Fibroblast of skin of abdomen (primary cell): Measurements from ENCODE around the gene EPX. TPM values are rescaled to one million over a fixed set of nuclear protein-coding genes. Genes with fewer than 3 reads are reported as not detected.
"Not testable (repeated sequence)": the region's sequence is repeated elsewhere in the genome, so short reads cannot be mapped to it uniquely, and the experiment has no call there.

ENCODE experiments used
- DNase-seq: peaks from one replicate; pipeline ENCODE4 v3.0.0-alpha.2; 2013
- polyA plus RNA-seq, 2 experiments: library from polyadenylated mRNA; unstranded; fragments of 120-200 nt; gene quantifications; one replicate each; pipeline ENCODE4 v1.2.1, GENCODE V29; 2013; ENCODE audit not compliant: insufficient read length in 2 of 2

EPX gene, protein sequence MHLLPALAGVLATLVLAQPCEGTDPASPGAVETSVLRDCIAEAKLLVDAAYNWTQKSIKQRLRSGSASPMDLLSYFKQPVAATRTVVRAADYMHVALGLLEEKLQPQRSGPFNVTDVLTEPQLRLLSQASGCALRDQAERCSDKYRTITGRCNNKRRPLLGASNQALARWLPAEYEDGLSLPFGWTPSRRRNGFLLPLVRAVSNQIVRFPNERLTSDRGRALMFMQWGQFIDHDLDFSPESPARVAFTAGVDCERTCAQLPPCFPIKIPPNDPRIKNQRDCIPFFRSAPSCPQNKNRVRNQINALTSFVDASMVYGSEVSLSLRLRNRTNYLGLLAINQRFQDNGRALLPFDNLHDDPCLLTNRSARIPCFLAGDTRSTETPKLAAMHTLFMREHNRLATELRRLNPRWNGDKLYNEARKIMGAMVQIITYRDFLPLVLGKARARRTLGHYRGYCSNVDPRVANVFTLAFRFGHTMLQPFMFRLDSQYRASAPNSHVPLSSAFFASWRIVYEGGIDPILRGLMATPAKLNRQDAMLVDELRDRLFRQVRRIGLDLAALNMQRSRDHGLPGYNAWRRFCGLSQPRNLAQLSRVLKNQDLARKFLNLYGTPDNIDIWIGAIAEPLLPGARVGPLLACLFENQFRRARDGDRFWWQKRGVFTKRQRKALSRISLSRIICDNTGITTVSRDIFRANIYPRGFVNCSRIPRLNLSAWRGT
- polyA plus RNA-seq (2013, experiment 1 of 2; ENCODE audit: insufficient read length), result not detected
- 0.06 TPM for polyA plus RNA-seq (2013, experiment 2 of 2; ENCODE audit: insufficient read length)

DNA sequence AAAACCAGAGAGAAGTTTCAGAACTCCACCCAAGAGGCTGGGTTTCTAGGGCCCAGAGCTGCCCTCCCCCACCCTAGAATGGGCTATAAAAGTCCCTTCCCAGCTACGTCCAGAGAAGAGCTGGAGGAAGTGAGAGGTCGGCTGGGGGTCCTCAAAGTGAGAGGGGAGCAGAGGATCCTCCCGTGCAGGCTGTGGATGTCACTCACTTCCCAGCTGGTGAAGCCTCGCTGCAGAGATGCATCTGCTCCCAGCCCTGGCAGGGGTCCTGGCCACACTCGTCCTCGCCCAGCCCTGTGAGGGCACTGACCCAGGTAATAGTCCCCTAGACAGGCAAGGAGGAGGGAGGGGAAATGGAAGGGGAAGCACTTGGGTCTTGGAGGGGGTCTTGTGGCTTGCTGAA, at the start of gene EPX:
EPX (plus strand) TSS at position 115 of the 400 bp plus-strand sequence; CDS start at position 236, 121 bp downstream.
- no peak for DNase-seq

DNA sequence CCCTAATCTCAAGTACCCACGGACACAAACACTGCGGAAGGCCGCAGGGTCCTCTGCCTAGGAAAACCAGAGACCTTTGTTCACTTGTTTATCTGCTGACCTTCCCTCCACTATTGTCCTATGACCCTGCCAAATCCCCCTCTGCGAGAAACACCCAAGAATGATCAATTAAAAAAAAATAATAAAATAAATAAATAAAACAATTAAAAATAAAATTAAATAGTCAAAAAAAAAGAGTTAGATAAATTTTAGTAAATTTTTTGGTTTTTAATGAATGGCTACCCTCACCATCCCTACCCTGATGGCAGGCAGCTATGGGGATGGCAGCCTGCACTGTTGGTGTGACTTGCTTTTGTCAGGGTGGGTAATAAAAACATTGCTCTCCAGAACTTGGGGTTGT, 49.2 kb upstream of the EPX start:
- DNase-seq, result not testable (repeated sequence)

DNA sequence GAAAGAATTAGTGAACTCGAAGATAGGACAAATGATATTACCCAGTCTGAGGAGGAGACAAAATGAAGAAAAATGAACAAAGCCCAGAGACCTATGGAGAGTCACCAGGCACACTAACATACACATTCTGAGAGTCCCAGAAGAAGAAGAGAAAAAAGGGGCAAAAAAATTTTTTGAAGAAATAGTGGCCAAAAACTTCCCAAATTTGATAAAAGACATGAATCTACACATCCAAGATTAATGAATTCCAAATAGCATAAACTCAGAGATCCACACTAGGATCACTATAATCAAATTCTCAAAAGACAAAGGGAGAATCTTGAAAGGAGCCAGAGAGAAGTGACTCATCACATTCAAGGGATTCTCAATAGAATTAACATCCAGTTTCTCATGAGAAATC, 47.7 kb upstream of the EPX start:
- DNase-seq, result no peak

DNA sequence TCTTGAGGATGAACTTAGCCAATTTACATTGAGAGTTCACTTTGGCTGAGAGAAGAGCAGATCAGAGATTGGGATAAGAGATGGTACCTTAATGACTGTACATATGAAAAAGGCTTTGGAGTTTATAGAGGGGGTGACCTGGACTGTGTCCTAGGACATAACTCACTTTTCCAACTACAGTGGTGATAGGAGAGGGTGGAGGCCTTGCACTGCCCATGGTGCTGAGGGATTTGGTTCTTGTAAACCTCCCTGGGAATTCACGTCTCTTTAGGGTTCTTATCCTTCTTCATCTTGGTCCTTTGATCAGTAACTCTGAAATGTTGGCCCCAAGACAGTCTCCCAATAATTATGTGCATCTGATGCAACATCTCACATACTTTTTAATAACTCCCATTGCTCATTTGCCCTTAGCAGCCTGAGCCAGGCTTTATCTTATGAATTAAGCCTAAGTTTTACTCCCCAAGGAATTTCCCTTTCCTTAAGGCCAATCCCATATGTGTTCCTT, 44.5 kb upstream of the EPX start, which contains the start of gene OR4D1:
OR4D1 (plus strand) TSS at position 455 of the 505 bp plus-strand sequence. CDS start 6,770 bp downstream, outside the sequence.
- DNase-seq, result no peak

DNA sequence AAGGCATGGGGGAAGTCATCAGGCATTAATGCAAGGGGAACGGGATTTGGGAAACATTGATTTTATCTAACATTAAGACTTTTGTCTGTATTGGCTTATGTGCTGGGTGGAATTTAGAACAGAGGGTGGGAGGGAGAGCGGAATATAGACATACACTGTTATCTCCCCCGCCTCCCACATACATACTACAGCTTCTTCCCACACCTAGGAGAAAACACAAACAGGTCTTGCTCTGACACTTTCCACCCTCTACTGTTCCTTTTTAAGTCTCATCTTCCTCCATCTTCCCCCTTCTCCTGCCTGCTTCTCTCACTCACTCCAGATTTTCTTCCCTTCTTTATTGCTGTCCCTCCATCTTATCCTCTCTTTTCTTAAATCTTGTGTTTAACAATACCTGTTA, 43.9 kb upstream of the EPX start:
- no peak for DNase-seq

DNA sequence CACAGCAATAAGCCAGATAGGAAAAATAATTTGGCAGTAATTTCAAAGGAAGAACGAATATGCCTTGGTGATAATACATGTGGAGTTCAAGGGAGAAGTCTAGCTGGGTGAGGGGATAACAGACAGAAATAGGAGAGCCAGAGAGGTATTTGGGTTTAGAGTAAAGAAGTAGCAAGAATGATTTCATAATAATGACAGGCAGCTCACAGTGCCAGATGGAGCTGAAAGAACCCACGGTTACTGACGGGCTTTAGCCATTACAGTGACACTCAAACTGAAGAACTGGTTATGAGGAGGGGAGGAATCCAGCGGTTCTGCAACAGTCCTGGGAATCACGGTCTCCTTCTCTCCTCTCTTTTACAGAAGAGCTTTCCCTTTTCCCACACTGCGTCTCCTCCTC, 42.1 kb upstream of the EPX start:
- no peak for DNase-seq

DNA sequence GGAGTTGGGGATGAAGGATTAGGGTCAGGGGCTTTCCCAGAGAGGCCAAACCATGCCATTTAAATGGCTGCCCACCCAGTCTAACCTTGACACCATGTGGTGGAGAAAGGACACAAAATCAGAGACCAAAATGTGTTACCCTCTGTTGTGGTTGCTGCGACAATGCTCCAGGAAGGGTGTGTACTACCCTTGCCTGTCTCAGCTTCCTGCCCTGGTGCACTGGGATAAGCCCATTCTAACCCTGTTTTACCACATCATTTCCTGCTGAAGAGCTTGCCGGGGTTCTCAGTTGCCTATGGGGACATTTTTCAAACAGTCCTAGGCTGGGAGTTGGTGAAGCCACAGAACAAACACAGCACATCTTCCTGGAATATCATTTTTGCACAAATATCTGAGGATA, 39.5 kb upstream of the EPX start:
- DNase-seq, result no peak

DNA sequence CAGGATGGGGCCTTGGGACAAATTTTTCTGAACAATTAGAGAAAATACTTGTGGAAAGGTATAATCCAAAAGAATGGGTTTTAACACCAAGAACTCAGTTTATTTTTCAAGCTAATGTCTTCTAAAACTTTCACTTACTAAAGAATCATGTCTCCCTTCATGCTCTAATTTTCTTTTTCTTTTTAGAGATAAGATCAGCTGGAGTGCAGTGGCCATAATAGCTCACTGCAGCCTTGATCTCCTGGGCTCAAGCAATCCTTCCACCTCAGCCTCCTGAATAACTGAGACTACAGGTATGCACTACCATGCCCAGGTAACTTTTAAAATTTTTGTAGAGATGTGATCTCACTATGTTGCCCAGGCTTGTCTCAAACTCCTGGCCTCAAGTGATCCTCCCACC, 38.9 kb upstream of the EPX start:
- DNase-seq, result no peak

DNA sequence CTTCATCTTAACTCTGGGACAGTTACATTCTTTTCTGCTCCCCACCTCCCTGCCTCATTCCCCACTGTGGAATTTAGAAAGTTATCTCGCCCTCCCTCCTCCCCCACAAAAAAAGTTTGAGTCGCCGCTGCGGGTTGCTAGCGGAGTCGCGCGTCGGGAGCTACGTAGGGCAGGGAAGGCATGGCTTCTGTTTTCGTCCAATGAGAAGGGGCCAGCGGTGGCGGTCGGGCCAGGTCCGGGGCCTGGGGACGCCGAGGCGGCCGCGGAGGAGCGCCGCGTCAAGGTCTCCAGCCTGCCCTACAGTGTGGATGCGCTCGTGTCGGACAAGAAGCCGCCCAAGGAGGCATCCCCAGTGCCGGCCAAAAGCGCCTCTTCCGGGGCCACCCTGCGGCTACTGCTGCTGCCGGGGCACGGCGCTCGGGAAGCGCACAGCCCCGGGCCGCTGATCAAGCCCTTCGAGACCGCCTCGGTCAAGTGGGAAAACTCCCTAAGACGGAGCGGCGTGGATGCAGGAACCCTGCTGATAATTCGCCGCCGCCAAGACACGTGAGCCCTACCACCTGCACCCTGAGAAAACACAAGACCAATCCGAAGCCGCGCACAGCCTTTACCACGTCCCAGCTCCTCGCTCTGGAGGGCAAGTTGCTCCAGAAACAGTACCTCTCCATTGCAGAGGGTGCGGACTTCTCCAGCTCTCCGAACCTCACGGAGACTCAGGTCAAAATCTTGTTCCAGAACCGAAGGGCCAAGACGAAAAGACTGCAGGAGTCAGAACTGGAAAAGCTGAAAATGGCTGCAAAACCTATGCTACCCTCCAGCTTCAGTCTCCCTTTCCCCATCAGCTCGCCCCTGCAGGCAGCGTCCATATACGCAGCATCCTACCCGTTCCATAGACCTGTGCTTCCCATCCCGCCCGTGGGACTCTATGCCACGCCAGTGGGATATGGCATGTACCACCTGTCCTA, 35.4 kb upstream of the EPX start:
- no peak for DNase-seq

DNA sequence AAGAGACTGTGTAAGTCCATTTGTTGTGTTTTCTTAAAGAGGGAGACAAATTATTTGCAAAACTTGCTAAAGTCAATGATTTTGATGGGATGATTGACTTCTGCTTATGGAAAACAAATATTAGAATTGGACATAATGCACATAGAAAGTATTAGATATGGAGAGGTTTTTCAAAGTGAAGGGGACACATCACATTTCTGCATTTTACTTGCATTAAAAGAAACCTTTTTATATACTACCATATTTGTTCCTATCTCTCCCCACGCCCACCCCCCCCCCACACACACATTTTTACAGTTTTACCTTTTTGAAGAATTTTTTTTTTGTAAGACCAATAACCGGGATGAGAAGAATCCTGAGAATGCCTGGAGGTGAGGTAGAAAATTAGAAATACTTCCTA, 34.3 kb upstream of the EPX start:
- no peak for DNase-seq

DNA sequence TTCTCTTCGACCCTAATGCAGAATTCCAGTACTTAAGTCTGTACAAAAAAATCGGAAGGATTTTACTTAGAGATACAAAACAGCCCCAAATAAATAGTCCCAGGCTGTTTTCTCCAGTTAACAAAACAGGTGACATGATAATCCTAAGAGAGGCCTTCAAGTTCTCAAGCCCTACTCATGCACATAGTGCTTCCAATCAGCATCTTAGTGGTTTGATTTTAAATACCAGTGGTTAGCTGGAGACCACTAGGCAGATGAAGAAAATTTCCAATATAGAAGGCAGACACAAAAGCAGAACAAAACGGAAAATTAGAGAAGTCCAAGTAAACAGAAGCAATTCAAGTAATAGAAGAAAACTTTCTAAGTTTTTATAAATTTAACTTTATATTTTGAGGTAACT, 31.0 kb upstream of the EPX start:
- DNase-seq, result no peak

DNA sequence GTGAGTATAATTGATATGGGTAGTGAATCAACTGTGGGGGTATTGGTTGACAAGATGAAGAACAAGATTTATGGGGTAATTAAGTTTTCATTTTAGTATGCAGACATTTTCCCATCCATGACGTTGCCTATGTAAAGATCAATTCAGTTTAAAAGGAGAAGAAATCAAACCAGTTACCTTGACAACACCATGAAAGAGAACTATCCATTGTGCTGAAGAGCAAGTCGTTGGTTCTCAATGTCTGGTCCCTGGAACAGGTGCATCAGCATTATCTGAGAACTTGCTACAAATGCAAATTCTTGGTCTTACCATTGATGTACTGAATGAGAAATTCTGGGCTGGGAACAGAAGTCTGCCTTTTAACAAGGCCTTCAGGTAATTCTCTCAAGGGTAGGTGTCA, 26.5 kb upstream of the EPX start:
- no peak for DNase-seq

DNA sequence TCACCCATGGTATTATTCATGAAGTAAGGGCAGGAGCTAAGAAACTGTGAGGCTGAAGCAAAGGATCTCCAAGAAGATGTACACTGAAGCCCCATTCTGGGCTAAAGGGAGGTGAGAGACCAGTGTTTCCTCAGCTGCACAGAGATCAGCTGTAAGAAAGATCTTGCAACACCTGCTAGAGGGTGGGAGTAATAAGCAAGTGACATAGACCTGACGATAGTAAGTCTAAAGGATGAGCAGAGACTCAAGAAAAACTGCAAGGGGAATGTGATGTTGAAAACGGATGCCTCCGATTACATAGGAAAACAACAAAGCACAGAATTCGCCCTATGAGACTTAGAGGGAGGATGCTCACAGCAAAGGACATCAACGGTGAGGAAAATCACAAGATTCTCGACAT, 25.8 kb upstream of the EPX start, which contains the start of gene OR4D2:
OR4D2 (plus strand) TSS at position 301 of the 400 bp plus-strand sequence. CDS start 2,674 bp downstream, outside the sequence.
- DNase-seq, result no peak

DNA sequence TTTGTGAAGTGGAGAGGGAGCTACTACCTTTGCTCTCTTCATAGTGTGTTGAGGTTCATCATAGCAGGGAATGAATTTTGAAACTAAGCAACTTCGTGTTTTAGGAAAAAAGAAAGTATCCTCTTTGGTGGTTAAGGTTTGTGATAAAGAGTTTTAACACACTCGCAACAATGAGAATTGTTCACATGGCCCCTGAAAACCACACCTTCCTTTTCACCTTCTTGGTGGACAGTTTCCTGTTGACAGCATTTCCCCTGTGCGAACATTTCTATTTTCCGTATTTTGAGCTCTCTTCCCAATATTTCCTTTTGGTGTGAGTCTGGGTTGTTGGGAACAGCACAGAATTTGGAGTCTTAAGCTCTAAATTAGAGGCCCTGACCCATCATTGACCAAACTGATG, 21.9 kb upstream of the EPX start:
- DNase-seq, result no peak

DNA sequence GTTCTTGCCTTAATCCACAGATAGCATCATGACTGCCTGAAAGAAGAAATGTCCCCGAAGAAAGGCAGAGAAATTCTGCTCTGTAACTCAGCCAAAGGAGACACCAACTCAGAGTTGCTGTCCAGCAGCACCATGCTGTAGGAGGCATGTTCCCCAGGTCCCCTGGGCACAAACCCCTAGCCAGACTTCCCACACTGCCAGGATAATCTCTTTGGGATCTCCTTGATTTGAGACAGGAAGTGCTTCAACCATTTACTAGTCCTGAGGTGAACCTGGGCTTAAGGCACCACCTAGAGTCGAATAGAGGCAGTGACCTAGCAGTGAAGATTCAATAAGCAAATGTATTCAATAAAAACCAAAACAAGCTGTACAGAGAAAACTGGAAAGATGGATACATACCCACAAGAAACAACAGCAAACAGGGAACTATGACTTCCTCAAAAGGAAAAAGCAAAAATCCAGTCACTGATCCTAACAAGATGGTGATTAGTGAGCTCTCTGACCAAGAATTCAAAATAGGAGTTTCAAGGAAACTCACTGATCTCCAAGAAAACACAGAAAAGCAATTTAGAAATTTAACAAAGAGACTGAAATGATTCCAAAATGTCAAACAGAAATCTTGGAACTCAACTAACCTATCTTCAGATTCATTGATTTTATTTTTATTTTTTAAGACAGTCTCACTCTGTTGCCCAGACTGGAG, 20.0 kb upstream of the EPX start:
- DNase-seq, result peak; percentile 4

DNA sequence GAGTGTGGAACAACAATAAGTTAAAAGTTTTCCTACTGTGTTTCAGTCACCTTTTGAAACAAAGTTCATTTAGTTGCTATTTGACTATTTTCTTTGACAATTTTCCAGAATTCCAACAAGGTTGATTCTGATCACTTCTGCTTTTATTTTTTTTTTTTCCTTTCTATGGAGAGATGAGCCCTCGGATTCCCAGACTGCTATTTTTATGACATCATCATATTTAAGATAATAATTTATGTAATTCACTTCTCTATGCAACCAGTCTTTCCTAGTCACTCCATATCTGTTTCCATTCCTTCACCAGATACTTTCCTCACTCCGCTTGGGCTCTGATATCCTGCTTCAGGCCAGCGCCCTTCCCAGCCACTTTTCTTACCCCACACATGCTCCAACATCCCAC, 17.7 kb upstream of the EPX start:
- DNase-seq, result no peak

DNA sequence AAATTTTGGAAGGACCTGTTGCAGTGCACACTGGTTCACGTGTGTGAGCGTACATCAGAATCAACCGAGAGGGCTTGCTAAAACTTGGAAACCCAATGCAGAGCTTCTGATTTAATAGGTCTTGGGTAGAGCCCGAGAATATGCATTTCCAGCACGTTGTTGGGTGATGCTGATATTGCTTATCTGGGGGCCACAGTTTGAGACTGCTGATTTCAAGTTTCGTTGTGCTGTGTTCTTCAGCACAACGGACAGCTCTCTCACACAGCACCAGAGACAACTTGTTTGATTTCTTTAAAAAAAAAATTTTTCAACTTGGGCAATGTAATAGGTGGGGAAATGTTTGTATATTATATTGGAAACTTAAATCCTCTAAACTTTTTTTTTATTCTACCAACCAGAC, 16.3 kb upstream of the EPX start:
- no peak for DNase-seq

DNA sequence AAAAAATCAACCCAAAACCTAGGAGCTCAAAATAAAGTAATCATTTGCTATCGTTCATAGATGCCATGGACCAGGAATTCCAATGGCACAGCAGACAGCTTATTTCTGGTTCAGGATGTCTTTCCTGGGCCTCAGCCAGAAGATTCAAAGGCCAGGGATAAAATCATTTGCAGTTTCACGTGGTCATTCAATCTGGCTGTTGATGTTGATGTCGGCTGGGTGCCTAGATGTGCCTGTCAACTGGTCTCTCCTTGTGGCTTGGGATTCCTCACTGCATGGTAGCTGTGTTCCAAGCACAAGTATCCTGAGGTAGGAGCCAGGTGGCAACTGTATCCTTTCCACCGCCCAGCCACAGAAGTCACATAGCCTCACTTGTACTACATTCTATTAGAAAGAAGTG, 10.7 kb upstream of the EPX start:
- DNase-seq, result no peak

DNA sequence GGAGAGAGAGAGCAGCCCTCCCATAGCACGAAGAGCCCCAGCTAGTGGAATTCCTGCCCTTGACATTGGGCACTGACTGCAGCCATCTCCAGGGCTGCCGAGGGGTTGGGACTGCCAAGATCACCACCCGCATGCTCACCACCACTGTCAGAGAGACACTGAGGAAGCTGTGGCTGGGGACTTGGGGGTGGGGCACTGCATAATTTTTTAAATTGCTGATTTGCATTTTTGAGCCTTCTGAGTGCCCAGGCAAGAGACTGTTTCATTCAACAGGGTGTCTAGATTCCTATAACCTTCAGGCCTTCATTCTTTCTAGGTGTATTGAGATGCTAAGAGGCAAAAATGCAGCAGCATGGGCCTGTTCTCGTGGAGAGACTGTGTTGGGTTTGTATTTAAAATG, 9.0 kb upstream of the EPX start:
- DNase-seq, result no peak

DNA sequence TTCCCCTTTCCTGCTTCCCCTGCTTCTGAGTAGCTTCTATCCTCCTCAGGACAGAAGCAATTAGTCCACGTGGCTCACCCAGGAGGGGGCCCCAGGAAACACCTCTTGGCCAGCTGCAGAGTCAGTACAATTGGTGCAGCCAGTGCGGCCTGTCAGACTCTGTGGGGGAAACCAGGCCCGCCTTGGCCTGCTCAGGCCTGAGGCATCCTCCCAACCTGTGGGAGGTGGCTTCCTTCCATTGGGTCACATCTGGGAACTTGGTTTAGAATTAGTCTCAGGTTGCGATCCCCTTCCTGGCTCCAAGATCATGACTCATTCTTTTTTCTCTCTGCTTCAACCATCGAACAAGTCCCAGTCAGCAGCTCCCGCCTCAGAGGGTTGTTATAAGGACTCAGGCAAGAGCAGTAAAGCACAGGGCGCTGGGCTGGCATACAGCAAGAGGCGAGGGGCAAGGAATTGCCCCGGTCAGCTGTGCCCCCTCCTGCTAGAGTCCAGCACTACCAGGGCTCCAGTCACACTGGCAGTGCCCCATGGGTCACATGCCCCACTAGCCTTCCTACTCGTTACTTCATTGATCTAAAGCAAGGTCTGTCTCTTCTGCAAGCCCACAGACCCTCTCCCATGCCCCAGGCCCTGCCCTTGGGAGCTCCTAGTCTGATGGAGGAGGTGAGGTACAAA, 8.1 kb upstream of the EPX start:
- DNase-seq, result peak; percentile 44
